ENCODE data around the gene NEMP2.

- TF ChIP-seq POLR2AphosphoS5 (IDR thresholded peaks at IDR 0.05; ENCODE audit: low read depth, low read length) (no peak), CTCF (IDR thresholded peaks at IDR 0.05) (no peak)
Measured at GRCh38 chr2:190503088-190503487, 31.4 kb downstream of the NEMP2 start.

Measured in Panc1 (cell line).